Measurements from ENCODE around the gene UGDH. TPM values are rescaled to one million over a fixed set of nuclear protein-coding genes. Genes with fewer than 3 reads are reported as not detected.

The UGDH gene
- total and polyA plus RNA-seq, 9 of the 15 experiments (the other 6 are each of a cell fraction or from before 2014, with no cell fraction given), result 5.5 to 21.7 (median 16.2) TPM

DNA sequence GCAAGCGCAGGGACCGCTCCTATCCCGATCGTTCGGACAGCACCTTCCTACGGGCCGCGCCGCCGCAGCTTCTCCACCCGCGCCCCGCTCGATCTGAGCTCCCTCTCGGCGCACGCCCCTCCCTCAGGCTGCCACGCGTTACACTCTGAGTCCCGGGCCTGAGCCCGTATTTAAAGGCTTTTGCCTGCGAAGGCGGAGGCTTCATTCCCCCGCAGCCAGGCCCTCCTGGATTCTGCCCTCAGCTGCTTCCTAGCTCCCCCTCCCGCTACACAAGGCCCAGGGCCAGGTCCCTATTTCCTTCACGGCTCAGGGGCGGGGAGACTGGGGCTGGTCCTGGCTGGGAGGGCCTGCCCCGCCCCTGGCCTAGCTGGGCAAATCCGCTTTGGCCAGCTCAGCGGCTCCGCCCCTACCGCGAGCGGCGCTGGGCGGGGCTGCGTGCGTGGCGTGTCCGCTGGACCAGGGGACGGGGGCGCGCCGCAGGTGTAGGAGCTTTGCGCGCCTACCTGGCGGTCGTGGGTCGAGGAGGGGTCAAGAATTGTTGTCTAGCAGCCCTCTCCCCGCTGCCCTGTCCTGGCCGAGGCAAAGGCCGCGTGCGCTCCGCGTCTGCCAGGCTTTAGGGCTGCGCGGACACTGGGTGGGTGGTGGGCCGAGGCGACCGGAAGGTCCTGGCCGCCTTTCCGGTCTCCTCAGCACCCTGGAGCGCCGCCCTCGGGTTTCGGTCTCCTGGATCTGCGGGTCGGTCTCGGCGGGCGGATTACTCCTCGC lies at the start of gene UGDH (continued):
- TF ChIP-seq, protein P1, sequence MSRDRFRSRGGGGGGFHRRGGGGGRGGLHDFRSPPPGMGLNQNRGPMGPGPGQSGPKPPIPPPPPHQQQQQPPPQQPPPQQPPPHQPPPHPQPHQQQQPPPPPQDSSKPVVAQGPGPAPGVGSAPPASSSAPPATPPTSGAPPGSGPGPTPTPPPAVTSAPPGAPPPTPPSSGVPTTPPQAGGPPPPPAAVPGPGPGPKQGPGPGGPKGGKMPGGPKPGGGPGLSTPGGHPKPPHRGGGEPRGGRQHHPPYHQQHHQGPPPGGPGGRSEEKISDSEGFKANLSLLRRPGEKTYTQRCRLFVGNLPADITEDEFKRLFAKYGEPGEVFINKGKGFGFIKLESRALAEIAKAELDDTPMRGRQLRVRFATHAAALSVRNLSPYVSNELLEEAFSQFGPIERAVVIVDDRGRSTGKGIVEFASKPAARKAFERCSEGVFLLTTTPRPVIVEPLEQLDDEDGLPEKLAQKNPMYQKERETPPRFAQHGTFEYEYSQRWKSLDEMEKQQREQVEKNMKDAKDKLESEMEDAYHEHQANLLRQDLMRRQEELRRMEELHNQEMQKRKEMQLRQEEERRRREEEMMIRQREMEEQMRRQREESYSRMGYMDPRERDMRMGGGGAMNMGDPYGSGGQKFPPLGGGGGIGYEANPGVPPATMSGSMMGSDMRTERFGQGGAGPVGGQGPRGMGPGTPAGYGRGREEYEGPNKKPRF (IDR thresholded peaks at IDR 0.05; ENCODE audit: low read depth, low read length), result no peak
- 0 out of 2 replicates have a peak, but pooled peaks have one; percentile 51 for TF ChIP-seq HOXB6 (CRISPR knock-in tag; IDR thresholded peaks at IDR 0.05; ENCODE audit: borderline replicate concordance)
- TF ChIP-seq HNRNPLL (IDR thresholded peaks at IDR 0.05; ENCODE audit: low read depth, low read length, poor library complexity, severe bottlenecking), result peak; percentile 78
- no peak for TF ChIP-seq PHB2 (IDR thresholded peaks at IDR 0.05; ENCODE audit: low read depth)
- no peak for TF ChIP-seq MCM2 (IDR thresholded peaks at IDR 0.05; ENCODE audit: low read depth)
- TF ChIP-seq ZNF511 (CRISPR knock-in tag; IDR thresholded peaks at IDR 0.05), result no peak
- no peak for TF ChIP-seq DDX20 (tag; IDR thresholded peaks at IDR 0.05; ENCODE audit: low read depth)
- no peak for TF ChIP-seq CREBBP (IDR thresholded peaks at IDR 0.05; ENCODE audit: low read depth, low read length)
- TF ChIP-seq, protein P2, sequence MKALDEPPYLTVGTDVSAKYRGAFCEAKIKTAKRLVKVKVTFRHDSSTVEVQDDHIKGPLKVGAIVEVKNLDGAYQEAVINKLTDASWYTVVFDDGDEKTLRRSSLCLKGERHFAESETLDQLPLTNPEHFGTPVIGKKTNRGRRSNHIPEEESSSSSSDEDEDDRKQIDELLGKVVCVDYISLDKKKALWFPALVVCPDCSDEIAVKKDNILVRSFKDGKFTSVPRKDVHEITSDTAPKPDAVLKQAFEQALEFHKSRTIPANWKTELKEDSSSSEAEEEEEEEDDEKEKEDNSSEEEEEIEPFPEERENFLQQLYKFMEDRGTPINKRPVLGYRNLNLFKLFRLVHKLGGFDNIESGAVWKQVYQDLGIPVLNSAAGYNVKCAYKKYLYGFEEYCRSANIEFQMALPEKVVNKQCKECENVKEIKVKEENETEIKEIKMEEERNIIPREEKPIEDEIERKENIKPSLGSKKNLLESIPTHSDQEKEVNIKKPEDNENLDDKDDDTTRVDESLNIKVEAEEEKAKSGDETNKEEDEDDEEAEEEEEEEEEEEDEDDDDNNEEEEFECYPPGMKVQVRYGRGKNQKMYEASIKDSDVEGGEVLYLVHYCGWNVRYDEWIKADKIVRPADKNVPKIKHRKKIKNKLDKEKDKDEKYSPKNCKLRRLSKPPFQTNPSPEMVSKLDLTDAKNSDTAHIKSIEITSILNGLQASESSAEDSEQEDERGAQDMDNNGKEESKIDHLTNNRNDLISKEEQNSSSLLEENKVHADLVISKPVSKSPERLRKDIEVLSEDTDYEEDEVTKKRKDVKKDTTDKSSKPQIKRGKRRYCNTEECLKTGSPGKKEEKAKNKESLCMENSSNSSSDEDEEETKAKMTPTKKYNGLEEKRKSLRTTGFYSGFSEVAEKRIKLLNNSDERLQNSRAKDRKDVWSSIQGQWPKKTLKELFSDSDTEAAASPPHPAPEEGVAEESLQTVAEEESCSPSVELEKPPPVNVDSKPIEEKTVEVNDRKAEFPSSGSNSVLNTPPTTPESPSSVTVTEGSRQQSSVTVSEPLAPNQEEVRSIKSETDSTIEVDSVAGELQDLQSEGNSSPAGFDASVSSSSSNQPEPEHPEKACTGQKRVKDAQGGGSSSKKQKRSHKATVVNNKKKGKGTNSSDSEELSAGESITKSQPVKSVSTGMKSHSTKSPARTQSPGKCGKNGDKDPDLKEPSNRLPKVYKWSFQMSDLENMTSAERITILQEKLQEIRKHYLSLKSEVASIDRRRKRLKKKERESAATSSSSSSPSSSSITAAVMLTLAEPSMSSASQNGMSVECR (CRISPR knock-in tag; IDR thresholded peaks at IDR 0.05), result peak; percentile 95
- no peak for TF ChIP-seq HDAC6 (IDR thresholded peaks at IDR 0.05; ENCODE audit: low read depth, low read length)
- peak; percentile 94; the same call in 1 of the 2 replicates for TF ChIP-seq RREB1 (CRISPR knock-in tag; IDR thresholded peaks at IDR 0.05)
- TF ChIP-seq ZNF586 (CRISPR knock-in tag; conservative IDR thresholded peaks at IDR 0.05), result no peak
- no peak for TF ChIP-seq ZBED1 (IDR thresholded peaks at IDR 0.05)
- TF ChIP-seq ILF3 (IDR thresholded peaks at IDR 0.05; ENCODE audit: borderline replicate concordance), result no peak
